DMS153 treated with DMSO at 0.1 percent for 48 hours (cell line): ENCODE data around the gene F7.

Source experiments
- DNase-seq: peaks from one replicate; lab custom pipeline; 2025; ENCODE audit not compliant: unreplicated experiment; lab: John Stamatoyannopoulos, UW

F7 gene

GRCh38 chr13:113166681-113167080 is 61.1 kb downstream of the F7 start:
- DNase-seq, result no peak

GRCh38 chr13:113167155-113167554 is 61.6 kb downstream of the F7 start:
- DNase-seq, result no peak

GRCh38 chr13:113167575-113167974 is 62.0 kb downstream of the F7 start:
- no peak for DNase-seq

GRCh38 chr13:113168211-113168610 is 62.6 kb downstream of the F7 start:
- DNase-seq, result no peak

- no peak for DNase-seq
Observed at GRCh38 chr13:113169277-113170272, 64.0 kb downstream of the F7 start.
